Ovary (tissue), 9 donors: ENCODE measurements around the gene ITGB5. TPM values are rescaled to one million over a fixed set of nuclear protein-coding genes. Genes with fewer than 3 reads are reported as not detected.

Experiments
- DNase-seq, 5 donors: peaks; one replicate each; pipeline ENCODE4 v3.0.0-alpha.2; 2019 to 2020
- H3K27ac ChIP-seq, 2 donors: fragments of 200-600 bp; one replicate each; pipeline versions ENCODE4 v1.5.1 to v1.8.0; 2019 to 2022
- H3K27me3 ChIP-seq: fragments of 200-600 bp; one replicate; pipeline ENCODE4 v1.8.0; 2022
- H3K36me3 ChIP-seq: fragments of 200-600 bp; sonication (generic); one replicate; pipeline ENCODE4 v1.5.1; 2019
- H3K4me1 ChIP-seq: one replicate; pipeline ENCODE4 v1.8.1; 2013; ENCODE audit warnings: mild to moderate bottlenecking, moderate library complexity; ENCODE audit not compliant: insufficient read depth
- H3K4me3 ChIP-seq: fragments of 200-600 bp; sonication (generic); one replicate; pipeline ENCODE4 v1.5.1; 2017
- H3K9me3 ChIP-seq, 2 donors: fragments of 200-600 bp in 1 of 2; sonication (generic) in 1 of 2; one replicate each; pipeline versions ENCODE4 v1.5.1 to v1.8.1; 2013 to 2019; ENCODE audit warnings: mild to moderate bottlenecking in 1 of 2, moderate library complexity in 1 of 2
- EP300 ChIP-seq: sonication (generic); formaldehyde crosslinking; IDR thresholded peaks from one replicate; pipeline ENCODE4 v1.6.1; 2017; ENCODE audit warnings: antibody characterized with exemption
- POLR2A ChIP-seq: fragments of 450-650 bp; IDR thresholded peaks from one replicate; pipeline ENCODE4 v1.6.1; 2017; ENCODE audit warnings: antibody characterized with exemption, mild to moderate bottlenecking, moderate library complexity
- WGBS, 3 donors: extraction: QIAGEN DNeasy Blood & Tissue Kit in 1 of 3; methylation state at CpG; one replicate each; pipeline versions ENCODE4 v1.1.5 to v1.1.7; 2013 to 2017; 5-methylcytosine and 5-hydroxymethylcytosine counted together
- intact Hi-C, 4 donors: fragments of 100-400 bp; cut with DNase I; formaldehyde crosslinking; loops; one replicate each; pipeline versions ENCODE4 v1.11.0 to v1.15.1; 2022 to 2023
- polyA plus RNA-seq, 2 donors: library from polyadenylated mRNA; stranded (reverse); fragments of 200-250 nt in 1 of 2; fragments of 350-450 nt in 1 of 2; fragmentation: Illumina TruSeq in 1 of 2; extraction: RNeasy Lipid Tissue Mini Kit (QIAGEN cat#74804) in 1 of 2; gene quantifications; one replicate each; pipeline ENCODE4 v1.2.3, GENCODE V29; 2013 to 2014
- total RNA-seq, 7 donors: library from RNA; depleted of rRNA in 2 of 7; stranded (reverse); fragments of >200 nt in 2 of 7; fragmentation: NEBNext Ultra II Directional in 3 of 7; extraction: Animal tissue kit (Norgen Biotek cat#: 25700) in 3 of 7; gene quantifications; one replicate each; pipeline versions ENCODE4 v1.1.0 to v1.2.4, GENCODE V29; 2016 to 2023
- TF ChIP-seq, protein P1 (sequence below), 3 donors: fragments of 450-650 bp in 2 of 3; fragments of 200-600 bp in 1 of 3; IDR thresholded peaks; one replicate each; pipeline versions ENCODE4 v1.5.1 to v1.8.0; 2016 to 2022; ENCODE audit warnings: antibody characterized with exemption in 3 of 3, mild to moderate bottlenecking in 1 of 3
- donor health status: DM: no; HTN: no; CAD: no; lungs with moderate emphysema.
- donor health status: DM: no; HTN: no; CAD: no.
- donor health status: Bipolar disorder and iron deficiency.
- donor health status: DM: yes; HTN: yes; CAD: no.
- donor health status: DM: no; HTN: no; CAD: no.
- donor health status: DM: yes; HTN: yes; CAD: no.

Gene ITGB5
- total and polyA plus RNA-seq, 9 donors = 31.0 to 109 (median 38.0) TPM

DNA sequence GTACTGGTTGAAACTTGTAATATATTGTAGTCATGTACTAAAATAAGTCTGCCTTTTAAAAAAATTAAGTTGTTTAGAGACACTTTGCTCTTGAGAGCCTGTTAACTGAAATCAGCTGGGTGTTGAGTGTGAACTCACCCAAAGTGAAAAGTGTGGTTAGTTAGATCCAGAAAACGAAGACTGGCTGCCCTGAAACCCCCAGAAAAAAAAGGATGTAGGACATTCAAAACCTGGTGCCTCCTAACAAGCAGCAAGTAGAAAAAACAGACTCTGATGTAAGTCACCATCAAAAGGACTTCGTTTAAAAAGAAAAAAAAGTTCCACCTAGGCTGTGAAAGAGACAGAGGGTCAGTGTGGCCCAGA, 116.1 kb downstream of the ITGB5 start:
- Histone ChIP-seq H3K9me3 (no peaks in the 10 kb centered on the region), H3K4me3 (no peak overlapping the region), H3K4me1 (peaks cover 2% of the 10 kb centered on the region), H3K36me3 (no peaks in the 10 kb centered on the region), H3K27me3 (no peaks in the 10 kb centered on the region), H3K27ac (no peak overlapping the region)
- 85 to 87% (median 86%) methylated on average over 2 of the region's 2 CpGs for WGBS, 3 donors
- intact Hi-C loops = no loop called here
- TF ChIP-seq, protein P1, sequence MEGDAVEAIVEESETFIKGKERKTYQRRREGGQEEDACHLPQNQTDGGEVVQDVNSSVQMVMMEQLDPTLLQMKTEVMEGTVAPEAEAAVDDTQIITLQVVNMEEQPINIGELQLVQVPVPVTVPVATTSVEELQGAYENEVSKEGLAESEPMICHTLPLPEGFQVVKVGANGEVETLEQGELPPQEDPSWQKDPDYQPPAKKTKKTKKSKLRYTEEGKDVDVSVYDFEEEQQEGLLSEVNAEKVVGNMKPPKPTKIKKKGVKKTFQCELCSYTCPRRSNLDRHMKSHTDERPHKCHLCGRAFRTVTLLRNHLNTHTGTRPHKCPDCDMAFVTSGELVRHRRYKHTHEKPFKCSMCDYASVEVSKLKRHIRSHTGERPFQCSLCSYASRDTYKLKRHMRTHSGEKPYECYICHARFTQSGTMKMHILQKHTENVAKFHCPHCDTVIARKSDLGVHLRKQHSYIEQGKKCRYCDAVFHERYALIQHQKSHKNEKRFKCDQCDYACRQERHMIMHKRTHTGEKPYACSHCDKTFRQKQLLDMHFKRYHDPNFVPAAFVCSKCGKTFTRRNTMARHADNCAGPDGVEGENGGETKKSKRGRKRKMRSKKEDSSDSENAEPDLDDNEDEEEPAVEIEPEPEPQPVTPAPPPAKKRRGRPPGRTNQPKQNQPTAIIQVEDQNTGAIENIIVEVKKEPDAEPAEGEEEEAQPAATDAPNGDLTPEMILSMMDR (IDR thresholded peaks at IDR 0.05) = no peak
- TF ChIP-seq EP300 (no peak), POLR2A (no peak)
- no peak for DNase-seq

DNA sequence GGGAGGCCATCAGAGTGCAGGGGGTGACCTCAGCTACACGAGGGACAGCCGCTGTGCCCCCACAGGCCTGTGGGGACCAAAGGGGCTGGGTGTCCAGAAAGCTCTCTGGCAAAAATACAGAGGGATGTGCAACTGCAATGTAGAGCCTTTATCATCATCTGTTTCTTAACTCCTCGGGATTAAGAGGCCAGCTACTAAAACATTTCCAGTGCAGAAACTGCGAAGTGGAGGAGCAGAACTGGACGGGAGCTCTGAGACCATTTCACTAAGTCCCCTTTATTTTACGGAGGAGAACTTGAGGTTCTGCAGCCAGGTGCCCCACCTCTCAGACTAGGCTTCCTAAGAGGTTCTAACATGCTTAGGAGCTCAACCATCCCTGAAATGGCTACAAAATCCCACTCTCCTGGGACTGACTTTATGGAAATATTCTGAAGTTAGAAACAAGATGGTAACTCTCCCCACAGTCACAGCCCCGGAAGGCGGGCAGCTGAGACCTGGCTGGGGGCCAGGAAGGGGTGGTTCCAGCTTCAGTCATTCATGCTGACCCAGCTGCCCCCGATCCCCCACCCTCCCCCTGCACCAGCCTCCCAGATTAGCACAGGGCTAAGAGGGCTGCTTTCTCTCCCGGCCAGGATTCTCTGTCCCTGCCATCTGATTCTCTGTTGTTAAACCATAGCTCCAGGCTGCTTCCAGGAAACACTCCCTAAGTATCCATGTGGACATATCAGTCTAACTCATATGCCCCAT, 116.7 kb downstream of the ITGB5 start:
- Histone ChIP-seq H3K4me3 (no peak overlapping the region), H3K36me3 (no peaks in the 10 kb centered on the region), H3K27me3 (no peaks in the 10 kb centered on the region), H3K4me1 (peaks cover 2% of the 10 kb centered on the region), H3K9me3 (no peaks in the 10 kb centered on the region), H3K27ac (no peak overlapping the region)
- intact Hi-C loops = no loop called here
- TF ChIP-seq, protein P1 (IDR thresholded peaks at IDR 0.05) = no peak
- TF ChIP-seq EP300 = no peak
- WGBS, 3 donors = 72 to 77% (median 73%) methylated on average over 10 of the region's 10 CpGs
- DNase-seq = no peak

DNA sequence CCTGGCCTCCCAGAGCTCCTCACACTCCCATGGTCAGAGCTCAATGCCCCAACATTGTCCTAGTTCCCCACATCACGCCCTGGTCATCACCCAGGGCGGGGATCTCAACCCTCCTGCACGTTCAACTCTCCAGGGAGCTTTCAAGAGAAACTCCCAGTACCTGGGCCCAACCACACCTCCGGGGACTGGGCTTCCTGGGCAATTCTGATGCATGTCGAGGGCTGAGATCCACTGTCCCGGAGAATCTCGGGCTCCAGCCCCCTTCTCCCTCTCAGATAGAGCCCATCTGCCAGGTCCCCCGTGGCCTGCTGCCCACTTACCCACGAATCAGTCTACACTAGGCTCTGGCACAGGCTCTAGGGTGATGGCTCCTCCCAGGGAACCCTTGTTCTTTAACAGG, 117.7 kb downstream of the ITGB5 start:
- TF ChIP-seq EP300 = no peak
- TF ChIP-seq, protein P1 (IDR thresholded peaks at IDR 0.05) = no peak
- TF ChIP-seq POLR2A = no peak
- 91 to 96% (median 95%) methylated on average over 9 of the region's 9 CpGs for WGBS, 3 donors
- Histone ChIP-seq H3K9me3 (no peaks in the 10 kb centered on the region), H3K27me3 (no peaks in the 10 kb centered on the region), H3K36me3 (no peaks in the 10 kb centered on the region), H3K4me3 (no peak overlapping the region), H3K27ac (no peak overlapping the region), H3K4me1 (peaks cover 2% of the 10 kb centered on the region)
- intact Hi-C loops = loop anchor here in 2 of 4 donors (5.0 to 10.0 kb wide), 2 partner anchors 665 to 673 kb away; no protein-coding TSS in a partner anchor
- no peak for DNase-seq

DNA sequence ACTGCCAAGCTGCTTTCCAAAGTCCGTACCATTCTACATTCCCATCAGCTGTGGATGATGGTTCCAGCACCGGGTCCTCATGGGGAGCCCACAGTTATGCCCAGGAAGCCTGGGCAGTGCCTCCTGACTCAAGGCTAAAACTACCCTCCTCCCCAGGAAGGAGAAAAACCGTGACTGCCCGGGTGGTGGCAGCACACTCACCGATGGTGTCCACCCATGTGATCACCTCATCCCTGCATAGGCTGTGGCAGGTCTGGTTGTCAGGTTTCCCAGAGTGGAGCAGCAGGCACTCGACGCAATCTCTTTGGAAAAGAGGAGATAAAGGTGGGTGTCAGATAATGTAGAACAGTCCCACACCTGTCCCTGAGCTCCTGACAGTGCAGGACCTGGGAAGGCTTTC, 118.4 kb downstream of the ITGB5 start:
- Histone ChIP-seq H3K4me1 (peaks cover 2% of the 10 kb centered on the region), H3K27ac (no peak overlapping the region), H3K4me3 (no peak overlapping the region), H3K36me3 (no peaks in the 10 kb centered on the region), H3K9me3 (no peaks in the 10 kb centered on the region), H3K27me3 (no peaks in the 10 kb centered on the region)
- 79 to 89% (median 86%) methylated on average over 7 of the region's 7 CpGs for WGBS, 3 donors
- intact Hi-C loops = loop anchor here in 2 of 4 donors (5.0 to 10.0 kb wide), 2 partner anchors 666 to 673 kb away; no protein-coding TSS in a partner anchor
- TF ChIP-seq, protein P1 (IDR thresholded peaks at IDR 0.05) = no peak
- no peak for TF ChIP-seq EP300
- TF ChIP-seq POLR2A = no peak
- no peak for DNase-seq
